ENCODE results near the gene LARGE1.

DNA sequence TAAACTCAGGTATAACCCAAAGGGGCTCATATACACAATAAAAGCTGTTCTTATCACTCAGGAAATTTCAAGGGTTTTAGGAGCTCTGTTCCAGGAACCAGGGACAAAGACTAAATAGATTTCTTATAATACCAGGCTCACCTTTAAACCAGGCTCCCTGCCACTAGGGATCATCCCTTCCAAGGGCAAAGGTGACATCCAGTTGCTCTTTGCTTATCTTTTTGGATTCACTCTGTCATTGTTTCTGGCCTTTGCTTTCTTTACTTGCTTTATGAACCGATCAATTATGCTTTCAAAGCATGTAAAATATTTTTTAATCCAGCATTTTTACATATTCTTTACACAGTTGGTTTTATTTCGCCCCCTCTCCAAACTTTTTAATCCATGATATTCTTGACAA is 540.4 kb downstream of the LARGE1 start:
- TF ChIP-seq EZH2 (IDR thresholded peaks at IDR 0.05; ENCODE audit: low read length, missing control alignments) = no peak
- TF ChIP-seq, protein P1, sequence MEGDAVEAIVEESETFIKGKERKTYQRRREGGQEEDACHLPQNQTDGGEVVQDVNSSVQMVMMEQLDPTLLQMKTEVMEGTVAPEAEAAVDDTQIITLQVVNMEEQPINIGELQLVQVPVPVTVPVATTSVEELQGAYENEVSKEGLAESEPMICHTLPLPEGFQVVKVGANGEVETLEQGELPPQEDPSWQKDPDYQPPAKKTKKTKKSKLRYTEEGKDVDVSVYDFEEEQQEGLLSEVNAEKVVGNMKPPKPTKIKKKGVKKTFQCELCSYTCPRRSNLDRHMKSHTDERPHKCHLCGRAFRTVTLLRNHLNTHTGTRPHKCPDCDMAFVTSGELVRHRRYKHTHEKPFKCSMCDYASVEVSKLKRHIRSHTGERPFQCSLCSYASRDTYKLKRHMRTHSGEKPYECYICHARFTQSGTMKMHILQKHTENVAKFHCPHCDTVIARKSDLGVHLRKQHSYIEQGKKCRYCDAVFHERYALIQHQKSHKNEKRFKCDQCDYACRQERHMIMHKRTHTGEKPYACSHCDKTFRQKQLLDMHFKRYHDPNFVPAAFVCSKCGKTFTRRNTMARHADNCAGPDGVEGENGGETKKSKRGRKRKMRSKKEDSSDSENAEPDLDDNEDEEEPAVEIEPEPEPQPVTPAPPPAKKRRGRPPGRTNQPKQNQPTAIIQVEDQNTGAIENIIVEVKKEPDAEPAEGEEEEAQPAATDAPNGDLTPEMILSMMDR (conservative IDR thresholded peaks at IDR 0.05 in 1 of 2, IDR thresholded peaks at IDR 0.05 in 1 of 2; ENCODE audit: low read depth in 1 of 2, low read length in 2 of 2) = no peak

All from fibroblast of lung (primary cell).